Loucy (cell line): ENCODE measurements around the gene DUSP5.

ENCODE experiments used
- H2AFZ ChIP-seq: fragments of 200-600 bp; sonication (generic); 2 replicates; pipeline ENCODE4 v1.6.0; 2016; ENCODE audit warnings: antibody characterized with exemption, mild to moderate bottlenecking, low read length, moderate library complexity
- H3F3A ChIP-seq: fragments of 200-600 bp; 2 replicates; pipeline ENCODE4 v1.6.0; 2016; ENCODE audit warnings: antibody characterized with exemption, low read depth, mild to moderate bottlenecking
- H3K27me3 ChIP-seq: fragments of 200-600 bp; sonication (generic); 2 replicates; pipeline ENCODE4 v1.6.1; 2014; ENCODE audit warnings: low read length, mild to moderate bottlenecking; ENCODE audit not compliant: insufficient read depth, poor library complexity, severe bottlenecking
- H3K36me3 ChIP-seq: fragments of 200-600 bp; sonication (generic); 2 replicates; pipeline ENCODE4 v1.6.1; 2016; ENCODE audit warnings: low read length; ENCODE audit not compliant: insufficient read depth
- H3K4me1 ChIP-seq: fragments of 200-600 bp; sonication (generic); 2 replicates; pipeline ENCODE4 v1.5.1; 2014; ENCODE audit warnings: low read length, mild to moderate bottlenecking; ENCODE audit not compliant: insufficient read depth, poor library complexity, severe bottlenecking
- H3K4me2 ChIP-seq: fragments of 200-600 bp; sonication (generic); 2 replicates; pipeline ENCODE4 v1.6.0; 2014; ENCODE audit warnings: antibody characterized with exemption, low read length, low read depth, mild to moderate bottlenecking; ENCODE audit not compliant: poor library complexity, severe bottlenecking
- H3K4me3 ChIP-seq: fragments of 200-600 bp; sonication (generic); 2 replicates; pipeline ENCODE4 v1.5.1; 2014; ENCODE audit warnings: low read length, mild to moderate bottlenecking, mixed read lengths; ENCODE audit not compliant: poor library complexity, severe bottlenecking
- H3K79me2 ChIP-seq: fragments of 200-600 bp; sonication (generic); 2 replicates; pipeline ENCODE4 v1.6.1; 2014; ENCODE audit warnings: low read length; ENCODE audit not compliant: insufficient read depth
- H3K9ac ChIP-seq: fragments of 200-600 bp; sonication (generic); 2 replicates; pipeline ENCODE4 v1.6.0; 2014; ENCODE audit warnings: mild to moderate bottlenecking, low read depth, low read length, moderate library complexity; ENCODE audit not compliant: poor library complexity, severe bottlenecking
- H3K9me2 ChIP-seq: fragments of 200-600 bp; sonication (generic); replicated peaks from 2 replicates; pipeline ENCODE4 v1.6.1; 2016; ENCODE audit warnings: low read depth, low read length, mixed read lengths
- H3K9me3 ChIP-seq: fragments of 200-600 bp; sonication (generic); 2 replicates; pipeline ENCODE4 v1.6.1; 2014; ENCODE audit warnings: mild to moderate bottlenecking, antibody characterized with exemption, low read length, low read depth; ENCODE audit not compliant: insufficient read depth
- H4K20me1 ChIP-seq: fragments of 200-600 bp; sonication (generic); 2 replicates; pipeline ENCODE4 v1.6.0; 2014; ENCODE audit warnings: antibody characterized with exemption, low read length, mild to moderate bottlenecking; ENCODE audit not compliant: insufficient read depth, poor library complexity, severe bottlenecking
- EZH2phosphoT487 ChIP-seq: fragments of 200-600 bp; IDR thresholded peaks from 2 replicates; pipeline ENCODE4 v1.6.1; 2018; ENCODE audit warnings: antibody characterized with exemption, mild to moderate bottlenecking, moderate library complexity, borderline replicate concordance
- TF ChIP-seq, protein P1 (sequence below): fragments of 200-600 bp; sonication (generic); conservative IDR thresholded peaks from 2 replicates; pipeline ENCODE4 v1.5.1; 2014; ENCODE audit warnings: mild to moderate bottlenecking, antibody characterized with exemption, low read length

Gene DUSP5

DNA sequence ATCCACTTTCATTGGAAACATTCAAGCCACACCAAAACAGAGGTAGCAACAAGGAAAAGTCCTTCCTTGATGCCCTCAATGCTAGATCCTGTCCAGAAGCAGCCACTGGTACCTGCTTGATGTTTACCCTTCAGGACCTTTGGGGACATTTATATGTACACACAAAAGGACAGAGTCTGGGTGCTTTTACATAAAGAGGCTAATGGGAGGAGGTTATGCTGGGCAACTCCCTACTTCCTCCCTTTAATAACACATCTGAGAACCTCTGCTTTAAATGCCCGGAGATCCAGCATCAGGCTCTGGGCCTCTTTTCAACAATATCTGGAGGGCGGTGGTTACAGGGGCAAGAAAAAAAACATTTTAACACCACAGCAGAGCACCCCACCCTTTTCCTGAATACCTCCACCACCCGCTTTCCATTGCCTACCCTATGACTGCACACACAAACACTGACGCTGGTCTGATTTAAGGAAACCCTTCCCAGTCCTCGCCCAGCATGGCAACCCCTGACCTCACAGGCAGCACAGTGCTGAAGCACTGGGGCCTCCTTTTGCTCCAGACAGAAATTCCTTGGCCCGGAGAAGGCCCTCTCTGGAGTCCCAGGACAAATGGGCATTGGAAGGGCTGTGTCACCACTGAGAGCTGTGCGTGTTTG, 39.3 kb upstream of the DUSP5 start:
- H2AFZ ChIP-seq, result no peak overlapping the region
- no peak overlapping the region for H3K4me2 ChIP-seq
- H3K4me1 ChIP-seq, result peaks cover 34% of the 10 kb centered on the region
- no peaks in the 10 kb centered on the region for H4K20me1 ChIP-seq
- H3K79me2 ChIP-seq, result no peaks in the 10 kb centered on the region
- no peaks in the 10 kb centered on the region for H3K27me3 ChIP-seq
- H3K9ac ChIP-seq, result no peak overlapping the region
- no peaks in the 10 kb centered on the region for H3K36me3 ChIP-seq
- TF ChIP-seq EZH2phosphoT487, result no peak
- TF ChIP-seq, protein P1, sequence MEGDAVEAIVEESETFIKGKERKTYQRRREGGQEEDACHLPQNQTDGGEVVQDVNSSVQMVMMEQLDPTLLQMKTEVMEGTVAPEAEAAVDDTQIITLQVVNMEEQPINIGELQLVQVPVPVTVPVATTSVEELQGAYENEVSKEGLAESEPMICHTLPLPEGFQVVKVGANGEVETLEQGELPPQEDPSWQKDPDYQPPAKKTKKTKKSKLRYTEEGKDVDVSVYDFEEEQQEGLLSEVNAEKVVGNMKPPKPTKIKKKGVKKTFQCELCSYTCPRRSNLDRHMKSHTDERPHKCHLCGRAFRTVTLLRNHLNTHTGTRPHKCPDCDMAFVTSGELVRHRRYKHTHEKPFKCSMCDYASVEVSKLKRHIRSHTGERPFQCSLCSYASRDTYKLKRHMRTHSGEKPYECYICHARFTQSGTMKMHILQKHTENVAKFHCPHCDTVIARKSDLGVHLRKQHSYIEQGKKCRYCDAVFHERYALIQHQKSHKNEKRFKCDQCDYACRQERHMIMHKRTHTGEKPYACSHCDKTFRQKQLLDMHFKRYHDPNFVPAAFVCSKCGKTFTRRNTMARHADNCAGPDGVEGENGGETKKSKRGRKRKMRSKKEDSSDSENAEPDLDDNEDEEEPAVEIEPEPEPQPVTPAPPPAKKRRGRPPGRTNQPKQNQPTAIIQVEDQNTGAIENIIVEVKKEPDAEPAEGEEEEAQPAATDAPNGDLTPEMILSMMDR, result no peak
- no peaks in the 10 kb centered on the region for H3F3A ChIP-seq
- H3K9me3 ChIP-seq, result no peaks in the 10 kb centered on the region
- H3K9me2 ChIP-seq, result no peaks in the 10 kb centered on the region
- no peak overlapping the region for H3K4me3 ChIP-seq

DNA sequence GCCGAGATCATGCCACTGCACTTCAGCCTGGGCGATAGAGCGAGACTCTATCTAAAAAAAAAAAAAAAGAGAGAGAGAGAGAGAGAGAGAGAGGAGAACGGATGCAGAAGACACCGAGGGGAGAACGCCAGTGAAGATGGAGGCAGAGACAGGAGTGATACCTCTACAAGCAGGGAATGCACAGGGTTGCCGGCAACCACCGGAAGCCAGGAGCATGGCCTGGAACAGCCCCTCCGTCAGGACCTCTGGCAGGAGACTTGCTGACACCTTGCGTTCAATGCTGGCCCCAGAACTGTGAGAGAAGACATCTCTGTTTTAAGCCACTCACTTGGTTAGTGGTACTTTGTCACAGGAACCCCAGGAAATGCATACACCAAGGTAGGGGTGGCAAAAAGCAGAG, 38.1 kb upstream of the DUSP5 start:
- Histone ChIP-seq H3K9ac (no peak overlapping the region), H3K4me2 (no peak overlapping the region)
- no peak for TF ChIP-seq EZH2phosphoT487
- TF ChIP-seq, protein P1, result no peak

DNA sequence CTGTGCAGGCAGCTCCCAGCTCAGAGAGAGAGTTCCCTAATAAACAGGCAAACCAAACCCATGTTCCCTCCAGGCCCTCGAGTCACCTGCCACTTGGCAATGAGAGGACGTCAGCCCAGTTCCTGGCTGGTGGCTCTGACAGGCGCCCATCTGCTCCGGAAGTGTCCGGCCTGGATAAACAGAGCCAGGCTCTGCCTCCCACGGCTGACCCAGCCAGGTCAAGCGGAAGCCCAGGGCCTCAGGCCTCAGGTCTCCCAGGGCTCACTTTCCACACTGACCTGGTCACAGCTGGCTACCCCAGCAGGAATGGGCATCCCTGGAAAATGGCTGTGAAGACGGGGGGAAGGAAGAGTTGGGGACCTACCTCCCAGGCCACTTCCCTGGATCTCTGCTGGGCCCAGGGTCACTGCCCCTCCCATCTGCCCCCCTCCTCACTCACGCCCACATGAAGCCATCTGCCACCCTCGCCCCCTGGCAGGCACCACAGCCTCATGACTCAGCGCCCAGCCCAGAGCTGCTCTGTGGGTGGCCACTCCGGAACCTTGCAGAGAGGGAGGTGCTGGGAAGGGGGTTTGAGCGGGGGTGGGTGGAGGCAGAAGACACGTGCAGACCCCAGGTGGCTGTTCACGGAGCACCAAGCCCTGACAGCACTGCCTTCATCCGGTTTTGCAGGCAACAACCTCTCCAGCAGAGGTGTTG, 37.4 kb upstream of the DUSP5 start:
- no peak overlapping the region for H3K9ac ChIP-seq
- TF ChIP-seq EZH2phosphoT487, result no peak
- TF ChIP-seq, protein P1, result no peak
- H4K20me1 ChIP-seq, result no peaks in the 10 kb centered on the region
- H3K36me3 ChIP-seq, result no peaks in the 10 kb centered on the region
- H3K79me2 ChIP-seq, result no peaks in the 10 kb centered on the region
- no peaks in the 10 kb centered on the region for H3K9me2 ChIP-seq
- no peak overlapping the region for H2AFZ ChIP-seq
- H3K27me3 ChIP-seq, result no peaks in the 10 kb centered on the region
- H3K4me3 ChIP-seq, result no peak overlapping the region
- H3K4me1 ChIP-seq, result peaks cover 46% of the 10 kb centered on the region
- no peak overlapping the region for H3K4me2 ChIP-seq
- no peaks in the 10 kb centered on the region for H3F3A ChIP-seq
- H3K9me3 ChIP-seq, result no peaks in the 10 kb centered on the region

More for the DNA sequence above, 38.1 kb upstream of the DUSP5 start:
- Histone ChIP-seq H3K36me3 (no peaks in the 10 kb centered on the region), H4K20me1 (no peaks in the 10 kb centered on the region), H3K9me3 (no peaks in the 10 kb centered on the region), H3K9me2 (no peaks in the 10 kb centered on the region), H2AFZ (no peak overlapping the region), H3K79me2 (no peaks in the 10 kb centered on the region), H3K27me3 (no peaks in the 10 kb centered on the region), H3K4me3 (no peak overlapping the region), H3K4me1 (peaks cover 41% of the 10 kb centered on the region), H3F3A (no peaks in the 10 kb centered on the region)
